BLaER1 treated with 17β-estradiol and CSF1 and Interleukin-3, amounts not matched to agents 10 nM and 100 nM (cell line): Measurements from ENCODE around the gene NDFIP2.

ENCODE experiments used
- H3K27ac ChIP-seq, 11 experiments: shearing (Covaris generic); formaldehyde crosslinking; 2 replicates each; pipeline ENCODE4 v1.8.1; 2022
- H3K27me3 ChIP-seq, 11 experiments: shearing (Covaris generic); formaldehyde crosslinking; 2 replicates each; pipeline ENCODE4 v1.8.1; 2022
- H3K36me3 ChIP-seq, 11 experiments: shearing (Covaris generic); formaldehyde crosslinking; 2 replicates each; pipeline ENCODE4 v1.8.1; 2022
- H3K4me1 ChIP-seq, 10 experiments: shearing (Covaris generic); formaldehyde crosslinking; 2 replicates each; pipeline ENCODE4 v1.8.1; 2022
- H3K4me2 ChIP-seq, 11 experiments: shearing (Covaris generic); formaldehyde crosslinking; 2 replicates each; pipeline ENCODE4 v1.8.1; 2022
- H3K4me3 ChIP-seq, 10 experiments: shearing (Covaris generic); formaldehyde crosslinking; 2 replicates each; pipeline ENCODE4 v1.8.1; 2022
- H3K9ac ChIP-seq, 11 experiments: shearing (Covaris generic); formaldehyde crosslinking; 2 replicates each; pipeline ENCODE4 v1.8.1; 2022
- H3K9me3 ChIP-seq, 11 experiments: shearing (Covaris generic); formaldehyde crosslinking; replicated peaks in 1 of 11; 2 replicates each; pipeline ENCODE4 v1.8.1; 2022
- H4K20me1 ChIP-seq, 11 experiments: shearing (Covaris generic); formaldehyde crosslinking; 2 replicates each; pipeline ENCODE4 v1.8.1; 2022
- Cebpa-rat ChIP-seq, 11 experiments: shearing (Covaris generic); IDR thresholded peaks; 2 replicates each; pipeline ENCODE4 v1.8.1; 2022

Gene NDFIP2

DNA sequence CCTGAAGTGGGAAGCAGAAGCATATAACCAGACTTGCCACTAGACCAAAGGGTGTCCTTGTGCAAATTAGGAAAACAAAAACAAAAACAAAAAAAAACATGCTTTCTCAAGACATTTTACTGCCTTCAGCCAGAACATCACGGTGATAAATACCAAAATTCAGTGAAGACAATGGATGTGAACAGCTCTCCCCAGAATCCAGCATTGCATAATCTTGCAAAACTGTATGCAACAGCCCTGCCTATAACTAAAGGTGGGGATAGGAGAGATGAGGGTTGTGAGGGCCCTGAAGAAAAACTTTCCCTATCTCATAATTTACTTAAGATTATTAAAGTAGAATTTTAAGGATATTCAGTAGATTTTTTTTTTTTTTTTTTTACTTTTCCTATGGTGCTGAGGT is 24.9 kb upstream of the NDFIP2 start:
- Histone ChIP-seq H3K4me1 (peaks cover 0 to 18% (median 14%) of the 10 kb centered on the region in 10 experiments; a peak in 17 of 20 replicates), H4K20me1 (no peaks in the 10 kb centered on the region), H3K4me3 (no peak overlapping the region), H3K9ac (no peak overlapping the region), H3K27ac (no peak overlapping the region), H3K4me2 (no peak overlapping the region), H3K9me3 (no peaks in the 10 kb centered on the region), H3K36me3 (no peaks in the 10 kb centered on the region), H3K27me3 (no peaks in the 10 kb centered on the region)
- no peak for TF ChIP-seq Cebpa-rat (IDR thresholded peaks at IDR 0.05)

DNA sequence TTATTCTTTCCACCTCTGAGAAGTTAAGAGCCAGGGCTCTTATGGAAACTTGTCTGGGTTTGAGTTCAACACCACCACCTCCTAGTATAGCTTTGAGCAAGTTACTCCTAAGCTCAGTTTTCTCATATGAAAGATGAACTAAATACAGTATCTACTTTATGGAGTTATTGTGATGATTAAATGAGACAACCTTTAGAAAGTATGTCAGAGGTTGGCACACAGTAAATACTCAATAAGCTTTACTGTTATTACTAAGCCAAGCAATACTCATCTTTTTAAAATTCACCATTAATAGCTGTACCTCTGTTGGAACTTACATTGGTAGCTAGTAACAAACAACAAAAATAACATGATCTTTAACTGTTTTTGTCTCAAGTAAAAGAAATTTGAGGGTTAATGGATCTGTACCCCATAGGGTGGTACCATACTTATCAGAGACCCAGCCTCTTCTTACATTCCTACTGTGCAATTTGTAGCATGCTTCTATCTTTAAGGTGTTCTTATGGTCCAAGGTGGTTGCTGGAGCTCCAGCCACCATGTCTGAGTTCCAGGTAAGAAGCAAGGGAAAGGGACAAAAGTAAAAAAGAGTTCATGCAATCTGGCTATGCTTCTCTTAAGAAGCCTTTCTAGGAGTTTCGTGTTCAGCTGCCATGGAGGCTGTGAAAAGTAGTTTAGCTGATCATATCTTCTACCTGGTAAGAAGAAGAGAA is 24.1 kb upstream of the NDFIP2 start:
- Histone ChIP-seq H3K9ac (no peak overlapping the region), H3K4me3 (no peak overlapping the region)
- no peak for TF ChIP-seq Cebpa-rat (IDR thresholded peaks at IDR 0.05)

DNA sequence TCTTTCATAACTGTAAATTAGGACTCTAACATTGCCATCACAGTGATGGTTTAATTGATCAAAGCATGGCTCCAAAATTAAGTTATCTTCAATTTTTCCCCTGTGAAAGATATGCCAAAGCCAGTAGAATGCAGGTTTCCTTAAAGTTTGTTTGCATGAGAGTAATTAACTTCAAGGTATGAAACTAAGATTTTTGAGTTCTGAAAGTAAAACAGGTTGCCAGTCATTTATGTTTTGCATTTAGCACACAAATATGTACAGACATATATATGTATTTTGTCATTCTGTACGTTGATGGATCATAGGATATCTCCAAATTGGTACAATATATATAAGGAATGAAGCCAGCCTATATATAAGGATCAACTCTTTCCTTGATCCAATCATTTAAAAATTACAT is 23.6 kb upstream of the NDFIP2 start:
- Histone ChIP-seq H3K4me3 (no peak overlapping the region), H3K4me1 (peaks cover 0 to 5% (median under 1%) of the 10 kb centered on the region in 10 experiments; a peak in 10 of 20 replicates), H4K20me1 (no peaks in the 10 kb centered on the region), H3K4me2 (no peak overlapping the region), H3K27me3 (no peaks in the 10 kb centered on the region), H3K36me3 (no peaks in the 10 kb centered on the region), H3K27ac (no peak overlapping the region), H3K9ac (no peak overlapping the region), H3K9me3 (no peaks in the 10 kb centered on the region)
- no peak for TF ChIP-seq Cebpa-rat (IDR thresholded peaks at IDR 0.05)

More for the DNA sequence above, 24.1 kb upstream of the NDFIP2 start:
- Histone ChIP-seq H4K20me1 (no peaks in the 10 kb centered on the region), H3K27ac (no peak overlapping the region), H3K4me1 (peaks cover 0 to 10% (median 7%) of the 10 kb centered on the region in 10 experiments; a peak in 17 of 20 replicates), H3K36me3 (no peaks in the 10 kb centered on the region), H3K9me3 (no peaks in the 10 kb centered on the region), H3K27me3 (no peaks in the 10 kb centered on the region), H3K4me2 (no peak overlapping the region)

DNA sequence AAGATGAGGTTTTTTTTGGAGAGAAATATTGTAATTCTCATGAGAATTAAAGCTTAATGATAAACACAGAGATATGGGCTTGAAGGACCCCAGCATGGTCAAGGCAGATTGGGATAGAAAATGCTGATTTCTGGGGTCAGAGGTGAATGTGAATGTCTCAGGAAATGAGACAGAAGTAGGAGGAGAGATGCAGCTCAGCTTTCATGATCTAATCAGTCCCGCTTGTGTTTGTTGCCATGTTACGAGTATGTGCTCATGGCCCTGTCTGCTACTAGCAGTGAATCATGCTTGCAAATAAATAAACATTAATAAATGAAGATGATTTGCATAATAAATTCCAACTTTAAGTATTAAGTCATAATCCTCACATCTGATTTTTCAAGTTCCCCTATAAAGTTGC is 23.0 kb upstream of the NDFIP2 start:
- no peak overlapping the region for H3K4me3 ChIP-seq
- H3K9me3 ChIP-seq = no peaks in the 10 kb centered on the region
- H3K4me1 ChIP-seq = no peaks in the 10 kb centered on the region
- TF ChIP-seq Cebpa-rat (IDR thresholded peaks at IDR 0.05) = no peak
- H3K27me3 ChIP-seq = no peaks in the 10 kb centered on the region
- no peak overlapping the region for H3K4me2 ChIP-seq
- no peaks in the 10 kb centered on the region for H3K36me3 ChIP-seq
- no peaks in the 10 kb centered on the region for H4K20me1 ChIP-seq
- H3K27ac ChIP-seq = no peak overlapping the region
- H3K9ac ChIP-seq = no peak overlapping the region

DNA sequence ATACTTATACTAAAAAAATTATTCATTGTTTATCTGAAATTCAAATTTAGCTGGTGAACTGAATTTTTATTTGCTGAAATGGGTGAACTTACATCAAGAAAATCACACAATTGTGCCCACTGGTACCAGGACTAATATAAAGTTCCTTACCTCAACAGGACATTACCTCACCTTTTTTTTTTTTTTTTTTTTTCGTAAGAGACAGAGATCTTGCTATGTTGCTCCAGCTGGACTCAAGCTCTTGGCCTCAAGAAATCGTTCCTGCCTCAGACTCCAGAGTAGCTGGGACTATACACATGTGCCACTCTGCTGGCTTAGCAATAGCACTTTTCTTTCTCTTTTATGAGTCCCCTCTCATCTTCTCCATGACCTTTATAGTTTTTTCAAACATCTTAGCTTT is 22.5 kb upstream of the NDFIP2 start:
- Histone ChIP-seq H3K4me2 (no peak overlapping the region), H3K36me3 (no peaks in the 10 kb centered on the region), H3K4me1 (no peaks in the 10 kb centered on the region), H3K27ac (no peak overlapping the region), H3K9me3 (no peaks in the 10 kb centered on the region), H3K27me3 (no peaks in the 10 kb centered on the region), H3K4me3 (no peak overlapping the region), H3K9ac (no peak overlapping the region), H4K20me1 (no peaks in the 10 kb centered on the region)
- TF ChIP-seq Cebpa-rat (IDR thresholded peaks at IDR 0.05) = no peak

DNA sequence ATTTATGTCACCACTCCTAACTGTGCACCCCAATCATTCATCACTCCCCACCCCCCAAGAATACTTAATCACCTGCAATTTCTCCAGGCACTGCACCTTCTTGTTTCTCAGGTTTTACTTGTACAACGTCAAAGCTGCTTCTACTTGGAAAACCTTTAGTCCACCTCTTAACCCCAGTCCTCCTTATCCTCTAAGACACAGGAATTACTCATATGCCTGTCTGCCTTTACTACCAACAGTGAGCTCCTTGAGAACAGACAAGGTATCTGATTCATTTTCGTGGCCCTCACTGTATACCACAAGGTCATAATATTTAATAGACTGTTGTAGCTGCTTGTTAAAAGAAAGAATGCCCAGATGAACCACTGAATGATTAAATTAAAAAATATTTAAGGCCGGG is 21.0 kb upstream of the NDFIP2 start:
- H3K9me3 ChIP-seq = no peaks in the 10 kb centered on the region
- no peak overlapping the region for H3K27ac ChIP-seq
- no peak overlapping the region for H3K4me2 ChIP-seq
- H3K4me1 ChIP-seq = no peaks in the 10 kb centered on the region
- no peak overlapping the region for H3K4me3 ChIP-seq
- no peaks in the 10 kb centered on the region for H3K36me3 ChIP-seq
- H3K27me3 ChIP-seq = no peaks in the 10 kb centered on the region
- no peaks in the 10 kb centered on the region for H4K20me1 ChIP-seq
- no peak for TF ChIP-seq Cebpa-rat (IDR thresholded peaks at IDR 0.05)
- no peak overlapping the region for H3K9ac ChIP-seq

DNA sequence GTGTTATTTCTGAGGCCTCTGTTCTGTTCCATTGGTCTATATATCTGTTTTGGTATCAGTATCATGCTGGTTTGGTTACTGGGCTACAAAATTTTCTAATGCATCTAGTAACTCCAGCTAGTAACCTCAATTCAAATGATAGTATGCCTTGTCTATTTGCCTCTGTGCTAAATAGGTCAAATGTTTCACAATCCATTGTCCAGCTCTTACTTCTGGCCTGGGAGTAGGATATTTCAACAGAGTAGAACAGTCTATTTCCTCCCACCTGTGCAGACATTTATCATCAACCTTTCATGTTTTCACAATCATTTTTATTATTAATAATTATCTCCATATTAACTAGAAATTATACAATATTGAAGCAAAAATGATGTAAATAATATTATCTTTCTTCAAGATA is 18.1 kb upstream of the NDFIP2 start:
- H3K27me3 ChIP-seq = no peaks in the 10 kb centered on the region
- H3K4me3 ChIP-seq = no peak overlapping the region
- H3K9me3 ChIP-seq = no peaks in the 10 kb centered on the region
- TF ChIP-seq Cebpa-rat (IDR thresholded peaks at IDR 0.05) = no peak
- no peaks in the 10 kb centered on the region for H3K36me3 ChIP-seq
- no peaks in the 10 kb centered on the region for H3K4me1 ChIP-seq
- H3K27ac ChIP-seq = no peak overlapping the region
- H3K4me2 ChIP-seq = no peak overlapping the region
- no peaks in the 10 kb centered on the region for H4K20me1 ChIP-seq
- H3K9ac ChIP-seq = no peak overlapping the region

DNA sequence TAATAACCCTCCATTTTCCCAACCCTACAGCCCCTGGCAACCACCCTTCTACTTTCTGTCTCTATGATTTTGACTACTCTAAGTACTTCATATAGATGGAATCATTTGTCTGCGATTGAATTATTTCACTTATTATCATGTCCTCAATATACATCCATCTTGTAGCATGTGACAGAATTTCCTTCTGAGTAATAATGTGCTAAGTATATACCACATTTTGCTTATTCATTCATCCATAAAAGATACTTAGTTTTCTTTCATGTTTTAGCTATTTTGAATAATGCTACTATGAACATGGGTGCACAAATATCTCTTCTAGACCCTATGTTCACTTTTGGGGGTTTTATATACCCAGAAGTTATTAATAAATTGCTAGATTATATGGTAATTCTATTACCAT is 17.4 kb upstream of the NDFIP2 start:
- no peak for TF ChIP-seq Cebpa-rat (IDR thresholded peaks at IDR 0.05)

DNA sequence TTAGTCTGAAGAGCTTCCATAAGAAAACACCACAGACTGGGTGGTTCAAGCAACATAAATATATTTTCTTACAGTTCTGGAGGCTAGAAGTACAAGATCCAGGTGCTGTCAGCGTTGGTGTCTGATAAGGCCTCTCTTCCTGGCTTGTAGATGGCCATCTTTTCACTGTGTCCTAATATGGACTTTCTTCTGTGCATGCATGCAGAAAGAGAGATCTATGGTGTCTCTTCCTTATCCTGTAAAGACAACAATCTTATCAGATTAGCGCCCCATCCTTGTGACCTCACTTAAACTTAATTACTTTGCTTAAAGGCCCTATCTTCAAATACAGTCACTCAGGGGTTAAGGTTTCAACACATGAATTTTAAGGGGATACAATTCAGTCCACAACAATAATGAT is 14.1 kb upstream of the NDFIP2 start:
- no peak for TF ChIP-seq Cebpa-rat (IDR thresholded peaks at IDR 0.05)
- H3K4me1 ChIP-seq = no peaks in the 10 kb centered on the region
- H3K27ac ChIP-seq = no peak overlapping the region

More for the DNA sequence above, 17.4 kb upstream of the NDFIP2 start:
- no peaks in the 10 kb centered on the region for H3K4me1 ChIP-seq
- H4K20me1 ChIP-seq = no peaks in the 10 kb centered on the region
- no peak overlapping the region for H3K9ac ChIP-seq
- no peaks in the 10 kb centered on the region for H3K27me3 ChIP-seq
- no peaks in the 10 kb centered on the region for H3K9me3 ChIP-seq
- no peak overlapping the region for H3K4me2 ChIP-seq
- H3K4me3 ChIP-seq = no peak overlapping the region
- H3K27ac ChIP-seq = no peak overlapping the region
- H3K36me3 ChIP-seq = no peaks in the 10 kb centered on the region

DNA sequence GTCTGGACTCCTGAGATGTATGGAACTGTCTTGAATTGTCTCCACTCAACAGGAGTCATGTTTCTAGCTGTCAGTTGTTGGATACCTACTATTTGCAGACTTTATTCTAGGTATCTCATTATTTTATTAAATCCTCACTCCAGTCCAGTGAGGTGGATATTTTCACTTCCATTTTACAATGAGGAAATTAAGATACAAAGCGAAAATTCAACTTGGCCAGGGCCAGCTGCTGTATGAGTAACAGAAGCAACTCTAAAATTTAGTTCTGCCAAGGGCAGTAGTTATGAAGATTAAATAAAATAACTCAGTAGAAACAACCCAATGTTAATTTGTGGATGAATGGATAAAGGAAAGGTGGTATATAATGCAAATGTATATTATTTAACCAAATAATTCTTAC is 12.6 kb upstream of the NDFIP2 start:
- H3K27ac ChIP-seq = no peak overlapping the region
- H3K4me3 ChIP-seq = no peak overlapping the region
- no peaks in the 10 kb centered on the region for H3K4me1 ChIP-seq
- no peaks in the 10 kb centered on the region for H3K9me3 ChIP-seq
- no peak overlapping the region for H3K4me2 ChIP-seq
- no peaks in the 10 kb centered on the region for H3K36me3 ChIP-seq
- no peaks in the 10 kb centered on the region for H4K20me1 ChIP-seq
- H3K27me3 ChIP-seq = no peaks in the 10 kb centered on the region
- no peak overlapping the region for H3K9ac ChIP-seq
- TF ChIP-seq Cebpa-rat (IDR thresholded peaks at IDR 0.05) = no peak

More for the DNA sequence above, 14.1 kb upstream of the NDFIP2 start:
- H3K27me3 ChIP-seq = no peaks in the 10 kb centered on the region
- no peaks in the 10 kb centered on the region for H3K9me3 ChIP-seq
- H3K36me3 ChIP-seq = no peaks in the 10 kb centered on the region
- no peak overlapping the region for H3K9ac ChIP-seq
- H4K20me1 ChIP-seq = no peaks in the 10 kb centered on the region
- H3K4me3 ChIP-seq = no peak overlapping the region
- no peak overlapping the region for H3K4me2 ChIP-seq
